Stimulated activated CD8-positive, alpha-beta memory T cell treated with anti-CD3 and anti-CD28 coated beads, Interleukin-15, amount 100 ng/mL, for 1 hour (primary cell): ENCODE data around the gene SLC29A2.

ENCODE experiments used
- DNase-seq: peaks from one replicate; pipeline ENCODE4 v3.0.0-alpha.2; 2020; ENCODE audit warnings: low read depth

The SLC29A2 gene

GRCh38 chr11:66371627-66372415 lies at the start of gene SLC29A2:
SLC29A2 (minus strand) TSS chr11:66371760; CDS start chr11:66371591, 169 bp downstream.
- DNase-seq, result peak; percentile 48

- DNase-seq, result no peak
These were observed 49.3 kb upstream of the SLC29A2 start, which contains the start of gene NPAS4 for GRCh38 chr11:66420671-66421476. NPAS4 (plus strand) TSS chr11:66421035; CDS start chr11:66421180, 145 bp downstream.

GRCh38 chr11:66419825-66420224 lies 48.3 kb upstream of the SLC29A2 start:
- DNase-seq, result no peak

- DNase-seq, result no peak
These were observed 47.4 kb upstream of the SLC29A2 start for GRCh38 chr11:66418986-66419308.

- peak; percentile 25 for DNase-seq
These were observed 46.8 kb upstream of the SLC29A2 start for GRCh38 chr11:66418168-66418985.

- DNase-seq, result no peak
These were observed 45.4 kb upstream of the SLC29A2 start for GRCh38 chr11:66417000-66417399.

GRCh38 chr11:66415423-66415822 lies 43.9 kb upstream of the SLC29A2 start:
- DNase-seq, result no peak

- no peak for DNase-seq
These were observed 42.8 kb upstream of the SLC29A2 start for GRCh38 chr11:66414120-66414934.

GRCh38 chr11:66413167-66413566 lies 41.6 kb upstream of the SLC29A2 start:
- DNase-seq, result no peak

- DNase-seq, result no peak
These were observed 40.5 kb upstream of the SLC29A2 start for GRCh38 chr11:66412110-66412509.

GRCh38 chr11:66411323-66411722 lies 39.8 kb upstream of the SLC29A2 start:
- DNase-seq, result no peak

GRCh38 chr11:66410191-66410590 lies 38.6 kb upstream of the SLC29A2 start:
- DNase-seq, result no peak

- DNase-seq, result no peak
These were observed 37.7 kb upstream of the SLC29A2 start for GRCh38 chr11:66409226-66409625.

- peak; percentile 92 for DNase-seq
These were observed 37.1 kb upstream of the SLC29A2 start for GRCh38 chr11:66408488-66409214.

GRCh38 chr11:66407651-66408050 lies 36.1 kb upstream of the SLC29A2 start:
- DNase-seq, result no peak

GRCh38 chr11:66393954-66394353 lies 22.4 kb upstream of the SLC29A2 start:
- no peak for DNase-seq

- no peak for DNase-seq
These were observed 19.8 kb upstream of the SLC29A2 start for GRCh38 chr11:66391322-66391721.

- peak; percentile 31 for DNase-seq
These were observed 17.3 kb upstream of the SLC29A2 start for GRCh38 chr11:66388780-66389386.

- peak; percentile 80 for DNase-seq
These were observed 14.9 kb upstream of the SLC29A2 start for GRCh38 chr11:66386171-66387069.
